ENCODE data around the gene TNRC18.

The TNRC18 gene

DNA sequence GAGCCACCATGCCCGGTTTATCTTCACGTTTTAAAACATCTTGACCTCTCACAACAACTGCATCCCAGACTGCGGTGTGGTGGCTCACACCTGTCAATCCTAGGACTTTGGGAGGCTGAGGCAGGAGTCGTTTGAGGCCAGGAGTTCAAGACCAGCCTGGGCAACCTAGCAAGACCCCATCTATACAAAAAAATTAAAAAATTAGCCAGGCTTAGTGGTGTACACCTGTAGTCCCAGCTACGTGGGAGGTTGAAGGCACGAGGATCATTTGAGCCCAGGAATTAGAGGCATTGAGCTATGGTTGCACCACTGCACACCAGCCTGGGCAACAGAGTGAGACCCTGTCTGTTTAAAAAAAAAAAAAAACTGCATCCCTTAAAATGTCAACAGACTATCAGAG, 20.2 kb downstream of the TNRC18 start:
- no peak for DNase-seq (ENCODE audit: low read depth)

DNA sequence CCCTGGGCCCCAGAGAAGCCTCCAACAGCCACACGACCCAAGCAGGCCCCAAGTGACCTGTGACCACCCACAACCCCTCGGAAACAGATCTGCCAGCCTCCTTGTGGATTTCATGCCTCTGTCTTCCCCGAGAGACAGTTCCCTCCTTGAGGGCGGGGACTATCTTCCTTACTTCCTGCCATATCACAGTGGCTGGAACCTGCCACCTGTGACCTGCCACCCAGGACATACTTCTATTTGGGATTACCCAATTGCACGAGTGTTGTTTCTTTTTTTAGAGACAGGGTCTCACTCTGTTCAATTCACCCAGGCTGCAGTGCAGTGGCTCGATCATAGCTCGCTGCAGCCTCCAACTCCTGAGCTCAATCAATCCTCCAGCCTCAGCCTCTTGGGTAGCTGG, 25.9 kb downstream of the TNRC18 start:
- DNase-seq (ENCODE audit: low read depth): no peak

DNA sequence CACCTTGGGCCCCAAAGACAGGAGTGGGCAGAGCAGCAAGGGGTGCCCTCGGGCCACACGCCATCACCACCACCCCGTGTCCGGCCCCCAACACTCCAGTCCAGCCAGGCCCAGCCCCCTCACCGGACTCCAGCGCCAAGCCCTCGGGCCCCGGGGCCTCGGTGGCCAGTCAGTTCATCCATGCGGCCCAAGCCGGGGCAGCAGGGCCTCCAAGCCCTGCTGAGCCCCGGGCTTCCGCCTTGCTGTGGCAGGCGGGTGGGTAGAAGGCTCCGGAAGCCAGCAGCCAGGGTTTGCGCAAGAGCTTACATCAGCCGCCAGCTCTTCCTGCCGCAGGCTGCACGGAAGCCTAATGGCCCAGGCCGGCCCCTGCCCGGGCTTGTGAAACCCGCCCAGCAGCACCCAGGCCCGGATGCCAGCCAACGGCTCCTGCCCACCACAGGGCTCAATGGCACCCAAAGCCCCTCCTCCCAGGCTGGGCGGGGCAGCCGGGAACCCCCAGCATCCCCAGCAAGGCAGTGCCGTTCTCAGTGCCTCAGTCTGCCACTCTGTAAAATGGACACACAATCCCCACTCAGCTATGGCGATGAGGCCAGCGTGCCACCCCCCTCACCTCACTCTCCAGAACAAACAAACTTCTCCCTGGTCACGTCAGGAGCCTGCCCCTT, 26.5 kb downstream of the TNRC18 start:
- DNase-seq (ENCODE audit: low read depth): peak; percentile 82

DNA sequence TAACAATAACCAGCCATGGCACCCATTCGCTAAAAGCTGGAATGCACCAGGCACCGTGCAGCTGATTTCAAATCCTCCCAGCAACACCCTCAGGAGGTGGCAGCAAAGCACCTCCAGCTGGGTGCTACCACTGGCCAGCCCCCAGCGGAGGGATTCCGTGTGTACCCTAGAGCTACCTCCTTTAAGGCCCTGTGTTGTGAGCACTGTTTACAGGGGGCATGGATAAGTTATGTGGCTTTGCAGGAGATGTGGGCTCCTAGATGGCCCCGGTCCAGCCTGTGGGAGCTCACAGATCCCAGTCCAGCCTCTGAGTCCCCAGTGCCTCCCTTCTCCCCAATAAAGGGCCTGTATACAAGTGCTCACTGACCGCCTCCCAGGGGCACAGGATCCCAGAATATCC, 27.1 kb downstream of the TNRC18 start:
- peak; percentile 44 for DNase-seq (ENCODE audit: low read depth)

DNA sequence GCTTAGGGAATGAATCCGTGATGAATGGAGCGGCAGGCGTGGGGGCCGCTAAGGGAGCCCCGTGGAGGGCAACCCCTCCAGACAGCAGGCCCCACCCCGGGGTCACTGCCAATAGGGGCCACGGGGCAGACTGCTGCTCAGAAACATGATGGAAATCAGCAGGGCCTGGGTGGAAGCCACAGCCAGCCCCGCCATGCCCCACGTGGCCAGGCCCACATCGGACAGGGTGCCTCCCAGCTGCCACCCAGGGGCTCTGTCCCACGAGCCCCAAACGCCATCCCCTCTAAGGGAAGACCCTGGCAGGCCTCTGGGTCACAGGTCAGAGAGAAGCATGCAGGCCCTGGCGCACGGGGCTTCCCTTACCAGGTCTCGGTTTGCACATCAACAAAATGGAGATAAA, 28.4 kb downstream of the TNRC18 start:
- DNase-seq (ENCODE audit: low read depth): no peak

DNA sequence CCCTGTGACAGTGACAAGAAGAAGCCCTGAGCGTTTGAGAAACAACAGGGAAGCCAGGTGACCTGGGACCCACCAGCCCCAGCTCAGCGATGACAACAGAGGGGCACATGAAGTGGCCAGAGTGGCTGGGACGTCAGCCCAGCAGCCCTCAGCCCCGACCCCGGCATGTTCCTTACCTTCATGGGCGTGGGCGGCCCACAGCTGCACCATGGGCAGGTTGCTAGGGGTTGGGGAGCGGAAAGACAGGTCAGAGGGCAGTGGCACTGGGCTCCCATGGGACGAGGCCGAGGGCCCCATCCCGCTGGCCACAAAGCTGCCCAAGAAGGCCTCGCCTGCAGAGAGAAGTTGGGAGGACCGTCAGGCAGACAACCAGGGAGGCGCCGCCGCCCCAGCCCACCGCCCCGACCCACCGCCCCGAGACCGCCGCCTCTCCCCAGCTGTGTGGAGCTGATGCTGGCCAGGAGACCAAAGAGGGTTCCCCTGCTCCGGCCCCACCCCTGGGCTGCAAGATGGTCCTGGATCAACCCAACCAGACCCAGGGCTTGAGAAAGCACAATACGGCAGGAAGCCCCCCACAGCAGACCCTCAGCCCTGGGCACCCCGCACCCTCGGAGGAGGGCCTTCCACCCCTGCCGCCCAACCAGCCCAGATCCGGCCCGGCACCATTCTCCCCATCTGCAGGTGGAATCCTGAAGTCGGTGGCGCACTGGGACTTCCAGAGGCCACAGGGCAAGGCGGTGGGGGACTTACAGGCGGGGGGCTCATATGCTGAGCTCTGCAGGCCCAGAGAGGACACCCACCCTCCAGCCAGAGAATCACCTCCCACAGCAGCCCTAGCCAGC, 29.1 kb downstream of the TNRC18 start:
- DNase-seq (ENCODE audit: low read depth): no peak

DNA sequence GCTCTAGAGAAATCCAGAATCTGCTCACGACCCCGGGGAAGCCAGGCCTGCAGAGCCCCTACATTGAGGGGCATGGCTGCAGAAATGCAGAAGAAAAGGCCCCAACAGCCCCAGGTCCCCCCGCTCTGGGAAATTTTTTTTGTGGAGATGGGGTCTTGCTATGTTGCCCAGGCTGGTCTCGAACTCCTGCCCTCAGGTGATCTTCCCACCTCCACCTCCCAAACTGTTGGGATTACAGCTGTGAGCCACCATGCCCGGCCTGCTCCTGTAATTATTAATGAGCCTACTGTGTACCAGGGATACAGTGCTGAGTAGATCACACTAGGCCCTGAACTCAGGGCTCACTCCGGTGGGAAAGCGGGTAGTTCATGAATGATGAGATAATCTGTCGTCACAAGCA, 29.9 kb downstream of the TNRC18 start:
- DNase-seq (ENCODE audit: low read depth): no peak

DNA sequence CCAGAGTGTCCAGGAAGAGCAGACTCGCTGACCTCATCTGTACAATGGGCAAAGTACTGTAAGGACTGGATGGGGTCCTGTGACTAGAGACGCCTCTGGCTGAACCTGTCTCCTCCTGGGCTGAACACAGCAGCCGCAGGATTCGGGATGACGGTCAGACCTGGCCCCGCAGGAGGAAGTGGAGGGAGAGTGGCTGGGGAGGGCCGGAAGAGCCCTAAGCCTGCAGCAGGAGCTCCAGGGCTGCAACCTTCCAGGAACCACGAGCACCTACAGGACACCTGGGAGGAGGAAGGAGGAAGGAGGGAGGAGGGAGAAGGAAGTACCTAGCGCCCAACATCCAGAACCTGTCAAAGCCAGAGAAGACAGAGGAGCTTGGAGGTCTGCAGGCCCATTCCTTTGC, 30.3 kb downstream of the TNRC18 start:
- no peak for DNase-seq (ENCODE audit: low read depth)

DNA sequence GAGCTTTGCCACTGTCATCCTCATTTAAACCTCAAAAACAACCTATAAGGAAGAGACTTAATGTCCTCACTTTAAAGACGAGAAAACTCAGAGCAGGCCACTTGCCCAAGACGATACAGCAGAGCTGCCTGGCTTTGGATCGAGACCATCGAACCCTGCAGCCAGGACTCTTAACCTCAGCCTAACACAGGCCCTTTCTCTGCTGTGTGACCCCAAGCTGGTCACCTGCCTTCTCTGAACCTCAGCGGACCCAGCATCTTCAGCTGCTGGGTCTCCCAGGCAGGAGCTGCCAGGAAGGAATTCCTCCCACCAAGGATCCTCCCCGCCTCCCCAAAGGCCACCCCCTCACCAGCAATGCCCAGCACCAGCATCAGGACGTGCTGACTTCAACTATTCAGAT, 32.7 kb downstream of the TNRC18 start:
- DNase-seq (ENCODE audit: low read depth): no peak

DNA sequence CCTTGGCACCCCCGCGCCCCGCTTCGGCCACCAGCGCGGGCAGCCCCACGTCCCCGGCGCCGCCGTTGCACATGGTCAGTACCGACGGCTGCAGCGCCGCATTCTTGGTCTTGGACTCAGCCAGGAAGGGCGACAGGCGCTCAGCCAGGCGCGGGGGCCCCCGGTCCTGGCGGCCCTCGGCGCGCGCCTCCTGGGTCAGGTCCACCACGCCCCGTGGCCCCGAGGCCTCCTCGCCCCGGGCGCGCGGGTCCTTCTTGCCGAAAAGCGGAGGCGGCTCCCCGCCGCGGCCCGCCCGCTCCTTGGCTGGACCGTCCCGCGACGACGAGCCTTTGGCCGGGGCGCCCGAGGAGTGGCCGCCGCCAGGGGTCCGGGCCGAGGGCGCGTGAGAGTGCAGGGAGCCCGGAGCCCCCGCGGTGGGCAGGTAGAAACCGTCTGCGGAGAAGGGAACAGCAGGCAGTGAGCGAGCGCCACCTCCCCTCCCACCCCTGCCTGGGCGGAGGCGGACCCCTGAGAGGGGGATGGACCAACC, 34.7 kb downstream of the TNRC18 start:
- DNase-seq (ENCODE audit: low read depth): no peak

DNA sequence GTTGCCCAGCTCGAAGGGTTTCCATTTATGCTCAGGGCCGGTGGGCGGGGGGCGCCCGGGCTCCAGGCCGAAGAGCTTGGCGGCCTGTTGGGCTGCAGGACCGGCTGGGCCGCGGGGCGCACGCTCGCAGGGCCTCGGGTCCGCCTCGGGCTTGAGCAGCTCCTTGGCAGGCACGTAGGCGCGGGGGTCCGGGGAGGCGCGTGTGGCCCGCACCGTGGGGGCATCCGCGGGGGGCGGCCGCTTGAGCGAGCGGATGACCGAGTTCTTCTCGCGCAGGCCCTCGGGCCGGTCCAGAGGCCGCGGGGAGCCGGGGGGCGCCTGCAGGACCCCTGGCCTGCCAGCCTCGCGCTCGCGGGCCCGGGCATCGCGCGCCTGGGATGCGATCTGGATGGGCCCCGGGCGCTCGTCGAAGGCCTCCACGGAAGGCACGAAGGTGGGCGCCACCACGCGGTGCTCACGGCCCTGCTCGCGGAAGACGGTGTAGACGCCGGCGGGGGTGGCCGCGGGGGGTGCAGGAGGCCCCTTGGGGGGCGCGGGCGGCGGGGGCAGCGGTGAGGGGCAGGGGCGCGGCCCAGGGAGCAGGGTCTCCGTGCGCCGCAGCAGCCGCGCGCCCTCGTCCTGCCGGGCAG, 35.2 kb downstream of the TNRC18 start:
- no peak for DNase-seq (ENCODE audit: low read depth)

DNA sequence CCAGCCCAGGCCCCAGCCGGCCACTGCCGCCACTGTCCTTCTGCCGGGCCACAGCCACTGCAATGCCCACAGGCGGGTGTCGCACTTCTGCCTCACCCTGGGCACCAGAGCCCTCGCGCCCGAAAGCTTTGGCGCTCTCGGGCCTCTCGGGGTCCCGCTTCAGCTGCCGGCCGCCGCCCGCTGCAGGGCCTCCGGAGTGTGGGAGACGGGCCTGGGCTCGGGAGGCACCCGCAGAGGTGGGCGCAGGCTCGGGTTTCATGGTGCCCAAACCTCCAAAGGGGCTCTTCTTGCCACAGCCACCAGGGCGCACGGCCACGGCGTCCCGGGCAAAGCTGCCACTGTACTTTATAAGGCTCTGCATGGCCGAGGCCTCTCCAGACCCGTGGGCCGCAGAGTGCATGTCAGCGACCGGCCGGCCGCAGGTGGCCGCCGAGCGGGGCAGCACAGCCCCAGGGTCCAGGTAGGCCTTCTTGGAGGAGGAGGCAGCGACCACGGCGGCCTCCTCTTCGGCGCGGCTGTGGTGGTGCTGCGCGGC, 35.9 kb downstream of the TNRC18 start:
- DNase-seq (ENCODE audit: low read depth): no peak

DNA sequence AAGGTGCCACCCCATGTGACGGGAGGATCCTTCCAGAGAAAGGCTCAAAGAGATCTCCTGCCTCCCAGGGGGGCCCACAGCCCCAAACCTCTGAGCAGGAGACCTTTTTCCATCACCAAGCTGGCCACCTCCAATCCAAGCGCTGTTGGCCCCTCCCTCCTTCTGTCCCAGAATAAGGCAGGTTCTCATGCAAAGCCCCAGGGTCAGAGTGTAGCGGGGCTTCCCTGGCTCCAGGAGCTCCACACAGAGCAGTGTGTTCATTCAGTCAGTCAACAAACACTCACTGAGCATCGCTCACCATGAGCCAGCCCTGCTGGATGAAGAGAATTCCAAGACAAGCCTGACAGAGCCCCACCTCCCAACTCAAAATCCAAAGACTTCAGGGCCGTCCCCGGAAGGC, 39.0 kb downstream of the TNRC18 start:
- DNase-seq (ENCODE audit: low read depth): no peak

DNA sequence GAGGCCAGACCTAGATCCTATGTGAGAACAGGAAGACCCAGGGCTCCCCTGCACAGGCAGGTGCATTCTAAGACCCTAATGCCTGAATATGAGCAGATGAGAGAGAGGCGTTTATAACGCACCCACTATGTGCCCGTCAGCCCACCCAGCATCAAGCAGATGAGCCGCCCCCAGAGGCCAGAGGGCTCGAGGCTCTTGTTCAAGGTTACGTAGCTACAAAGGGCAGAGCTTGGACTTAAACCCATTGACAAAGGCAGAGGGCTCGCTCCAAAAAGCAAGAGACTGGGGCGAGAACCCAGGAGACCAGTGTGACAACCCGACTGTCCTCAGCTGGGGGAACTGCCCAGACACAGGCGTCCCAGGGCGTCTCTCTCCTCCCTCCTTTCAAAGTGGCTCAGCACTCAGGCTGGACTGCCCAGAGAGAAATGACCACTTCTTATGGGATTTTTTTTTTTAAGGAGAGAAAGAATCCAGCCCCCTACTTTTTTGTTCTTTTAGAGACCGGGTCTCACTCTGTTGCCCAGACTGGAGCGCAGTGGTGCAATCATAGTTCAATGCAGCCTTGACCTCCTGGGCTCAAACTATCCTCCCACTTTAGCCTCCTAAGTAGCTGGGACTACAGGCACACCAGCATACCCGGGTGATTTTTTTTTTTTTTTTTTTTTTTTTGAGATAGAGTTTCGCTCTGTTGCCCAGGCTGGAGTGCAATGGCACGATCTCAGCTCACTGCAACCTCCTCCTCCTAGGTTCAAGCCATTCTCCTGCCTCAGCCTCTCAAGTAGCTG, 40.1 kb downstream of the TNRC18 start:
- DNase-seq (ENCODE audit: low read depth): no peak

DNA sequence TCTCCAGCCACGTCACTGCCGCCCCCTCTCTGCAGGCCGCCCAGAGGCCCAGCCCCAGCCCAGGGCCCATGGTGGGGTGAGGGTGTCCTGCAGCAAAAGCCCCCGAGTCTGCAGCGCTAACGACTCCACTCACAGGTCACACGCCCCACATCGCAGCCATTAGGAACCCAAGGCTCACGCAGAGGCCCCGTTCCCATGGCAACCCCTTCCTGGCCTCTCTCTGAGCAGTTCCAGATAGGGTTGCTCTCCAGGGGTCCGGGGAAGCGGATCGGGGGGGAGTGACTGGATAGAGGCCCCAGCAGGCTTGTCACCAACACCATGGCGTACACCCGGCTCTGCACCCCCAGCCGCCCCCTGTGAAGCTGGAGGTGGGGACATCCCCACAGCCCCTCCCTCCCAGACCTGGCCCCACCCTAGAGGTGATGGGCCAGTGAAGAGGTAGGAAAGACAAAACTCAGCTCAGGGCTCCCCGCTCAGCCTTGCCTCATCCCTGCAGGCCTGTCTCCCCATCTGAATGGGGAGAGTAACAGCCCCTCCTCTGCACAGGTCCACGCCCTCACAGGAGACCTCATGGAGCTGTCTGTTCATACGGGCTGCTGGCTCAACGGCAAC, 41.2 kb downstream of the TNRC18 start:
- no peak for DNase-seq (ENCODE audit: low read depth)

DNA sequence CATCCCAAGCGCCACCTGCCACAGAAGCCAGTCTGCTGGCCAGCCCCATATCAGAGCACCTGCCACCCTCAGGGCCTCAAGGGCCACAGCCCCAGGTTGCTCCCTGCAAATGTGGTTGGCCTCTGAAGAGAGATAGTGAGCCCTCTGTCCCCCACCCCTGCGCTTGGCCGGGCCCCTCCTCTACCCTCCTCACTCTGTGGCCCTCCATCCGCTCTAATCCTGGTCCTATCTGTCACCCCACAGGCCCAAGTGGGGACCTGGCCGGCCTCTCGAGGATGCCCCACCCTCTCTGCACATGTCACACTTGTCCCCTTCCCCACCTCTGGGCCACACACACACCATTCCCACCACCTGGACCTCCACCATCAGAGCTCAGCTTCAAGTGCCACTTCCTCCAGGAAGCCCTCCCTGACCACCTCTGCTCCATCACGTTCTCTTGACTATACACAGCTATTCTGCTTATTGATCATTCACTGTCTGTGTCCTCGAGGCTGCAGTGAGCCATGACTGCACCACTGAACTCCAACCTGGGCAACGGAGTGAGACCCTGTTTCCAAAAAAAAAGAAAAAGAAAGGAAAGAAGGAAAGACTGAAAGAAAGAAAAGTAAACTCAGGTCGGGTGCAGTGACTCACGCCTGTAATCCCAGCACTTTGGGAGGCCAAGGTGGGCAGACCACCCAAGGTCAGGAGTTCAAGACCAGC, 42.4 kb downstream of the TNRC18 start:
- DNase-seq (ENCODE audit: low read depth): no peak

DNA sequence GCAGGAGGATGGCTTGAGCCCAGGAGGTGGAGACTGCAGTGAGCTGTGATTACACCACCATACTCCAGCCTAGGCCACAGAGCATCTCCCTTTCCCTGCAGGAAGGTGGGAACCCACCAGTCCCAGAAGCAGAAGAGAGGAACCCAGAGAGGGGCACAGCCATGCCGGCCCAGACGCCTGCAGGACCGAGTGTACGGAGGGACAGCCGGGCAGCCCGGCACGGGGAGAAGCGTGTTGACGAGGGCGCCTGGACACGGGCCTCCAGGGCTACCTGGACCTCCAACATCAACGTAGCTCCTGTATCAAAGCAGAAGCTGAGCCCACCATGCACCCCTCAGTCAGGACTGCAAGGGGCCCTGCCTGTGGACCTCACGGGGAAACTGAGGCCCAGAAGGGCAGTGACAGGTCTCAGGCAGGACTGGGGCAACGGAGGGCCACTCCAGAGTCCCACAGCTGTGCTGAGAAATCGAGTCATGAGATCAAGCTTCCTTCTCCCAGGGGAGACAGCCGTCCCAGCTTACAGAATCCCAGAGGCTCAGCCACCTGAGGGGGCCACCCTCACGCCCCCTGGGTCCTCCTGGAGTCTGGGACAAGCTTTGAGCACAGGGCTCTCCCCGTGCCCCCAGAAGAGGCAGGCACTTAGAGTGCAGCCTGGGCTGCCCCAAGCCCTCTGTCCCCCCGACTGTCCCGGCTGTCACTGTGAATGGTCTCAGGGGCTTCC, 43.1 kb downstream of the TNRC18 start:
- DNase-seq (ENCODE audit: low read depth): no peak

DNA sequence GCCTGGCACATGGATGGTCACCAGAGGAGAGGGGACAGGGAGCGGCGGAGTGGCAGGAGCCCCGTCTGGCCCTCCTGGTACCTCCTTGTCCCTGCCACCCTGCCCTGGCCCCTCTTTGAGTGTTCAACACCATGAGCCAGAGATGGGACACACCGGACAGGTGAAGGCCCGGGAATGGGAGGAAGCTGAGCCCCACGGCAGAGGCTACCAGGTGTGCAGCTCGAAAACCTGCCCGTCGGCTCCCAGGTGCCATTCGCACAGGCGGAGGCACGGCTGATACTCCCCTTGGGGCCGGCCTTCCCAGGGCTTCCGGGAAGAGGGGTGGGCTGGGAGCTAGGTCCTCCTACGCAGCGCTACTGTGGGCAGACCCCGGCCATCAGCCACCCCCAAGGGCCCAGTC, 44.1 kb downstream of the TNRC18 start:
- no peak for DNase-seq (ENCODE audit: low read depth)

DNA sequence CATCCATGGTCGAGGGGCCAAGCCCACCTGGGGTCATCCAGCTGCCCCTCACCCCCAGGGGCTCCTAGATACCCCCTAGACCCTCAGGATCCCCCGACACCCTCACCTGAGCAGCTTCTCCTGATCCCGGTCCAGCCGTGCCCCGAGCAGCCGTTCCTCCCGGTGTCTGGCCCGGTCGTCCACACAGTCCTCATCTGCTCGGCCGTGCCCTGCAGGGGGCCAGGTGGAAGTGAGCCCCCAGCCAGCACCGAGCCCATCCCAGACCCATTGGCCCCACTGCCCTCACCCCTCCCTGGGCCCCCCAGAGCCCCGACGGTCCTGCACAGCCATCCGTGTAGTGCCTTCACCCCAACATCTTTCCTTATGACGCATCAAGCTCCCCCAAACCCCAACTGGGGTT, 45.8 kb downstream of the TNRC18 start:
- no peak for DNase-seq (ENCODE audit: low read depth)

DNA sequence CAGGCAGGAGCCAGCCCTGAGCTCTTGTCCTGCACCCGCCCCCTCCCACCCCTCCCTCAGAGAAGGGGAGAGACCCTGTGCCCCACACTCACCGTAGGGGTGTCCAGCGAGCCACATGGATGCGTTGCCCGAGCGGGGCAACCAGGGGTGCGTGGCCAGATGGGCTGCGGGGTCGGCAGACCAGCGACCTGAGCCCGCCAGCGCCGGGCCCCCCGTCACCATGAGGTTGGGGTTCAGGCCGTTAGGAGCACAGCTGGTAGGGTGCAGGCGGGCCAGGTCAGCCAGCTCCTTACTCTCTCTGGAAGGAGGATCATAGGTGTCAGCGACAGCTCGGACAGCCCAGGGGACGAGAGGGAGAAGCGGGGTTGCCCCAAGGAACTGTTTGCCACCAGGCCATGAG, 46.4 kb downstream of the TNRC18 start:
- DNase-seq (ENCODE audit: low read depth): no peak

All from stimulated activated CD8-positive, alpha-beta memory T cell treated with anti-CD3 and anti-CD28 coated beads, Interleukin-4, amount 100 ng/mL, for 24 hours (primary cell).